ENCODE data around the gene GRHL3. TPM values are rescaled to one million over a fixed set of nuclear protein-coding genes. Genes with fewer than 3 reads are reported as not detected.

GRHL3 gene
- total and polyA plus RNA-seq, 4 donors, result 0.07 to 0.09 (median 0.09) TPM

DNA sequence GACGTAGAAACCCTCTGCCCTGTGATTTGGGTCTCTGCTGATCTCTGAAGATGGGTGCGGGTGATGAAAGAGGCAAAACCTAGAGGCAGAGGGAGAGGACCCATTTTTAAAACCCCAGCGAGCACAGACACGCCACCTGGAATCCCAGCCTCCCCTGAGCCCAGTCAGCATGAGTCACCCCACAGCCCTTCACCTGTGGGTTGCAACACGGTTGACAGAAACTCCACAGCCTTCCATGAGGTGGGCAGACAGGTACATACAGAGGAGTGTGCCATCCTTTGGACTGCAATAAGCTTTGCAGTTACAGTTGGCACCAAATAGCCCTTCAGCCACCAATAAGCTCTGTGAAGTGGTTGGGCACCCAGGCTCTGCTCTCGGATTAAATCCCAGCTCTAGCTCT, 2.1 kb upstream of the GRHL3 start:
- no peak overlapping the region for H3K27ac ChIP-seq (ENCODE audit: low read depth in 1 of 2, low read length in 2 of 2)
- no peak overlapping the region for H3K9ac ChIP-seq (ENCODE audit: low read depth in 1 of 2, low read length in 2 of 2)
- no peak for DNase-seq (ENCODE audit: low spot score)
- 90% methylated on average over 6 of the region's 6 CpGs for WGBS
- H3K27me3 ChIP-seq (ENCODE audit: control insufficient read depth in 4 of 4, insufficient read depth in 4 of 4, low read length in 3 of 4), result no peaks in the 10 kb centered on the region
- peaks cover 3 to 17% (median 9%) of the 10 kb centered on the region in 4 donors for H3K4me1 ChIP-seq (ENCODE audit: control insufficient read depth in 4 of 4, insufficient read depth in 4 of 4, low read length in 3 of 4)
- no peaks in the 10 kb centered on the region for H3K36me3 ChIP-seq (ENCODE audit: control insufficient read depth in 4 of 4, insufficient read depth in 3 of 4, low read depth in 1 of 4, low read length in 3 of 4)
- no peaks in the 10 kb centered on the region for H3K9me3 ChIP-seq (ENCODE audit: control insufficient read depth in 4 of 4, low read length in 3 of 4)
- TF ChIP-seq FOXA1 (IDR thresholded peaks at IDR 0.05) (no peak), ATF3 (IDR thresholded peaks at IDR 0.05) (no peak)
- H3K4me3 ChIP-seq (ENCODE audit: low read depth in 1 of 3, low read length in 3 of 3), result no peak overlapping the region

DNA sequence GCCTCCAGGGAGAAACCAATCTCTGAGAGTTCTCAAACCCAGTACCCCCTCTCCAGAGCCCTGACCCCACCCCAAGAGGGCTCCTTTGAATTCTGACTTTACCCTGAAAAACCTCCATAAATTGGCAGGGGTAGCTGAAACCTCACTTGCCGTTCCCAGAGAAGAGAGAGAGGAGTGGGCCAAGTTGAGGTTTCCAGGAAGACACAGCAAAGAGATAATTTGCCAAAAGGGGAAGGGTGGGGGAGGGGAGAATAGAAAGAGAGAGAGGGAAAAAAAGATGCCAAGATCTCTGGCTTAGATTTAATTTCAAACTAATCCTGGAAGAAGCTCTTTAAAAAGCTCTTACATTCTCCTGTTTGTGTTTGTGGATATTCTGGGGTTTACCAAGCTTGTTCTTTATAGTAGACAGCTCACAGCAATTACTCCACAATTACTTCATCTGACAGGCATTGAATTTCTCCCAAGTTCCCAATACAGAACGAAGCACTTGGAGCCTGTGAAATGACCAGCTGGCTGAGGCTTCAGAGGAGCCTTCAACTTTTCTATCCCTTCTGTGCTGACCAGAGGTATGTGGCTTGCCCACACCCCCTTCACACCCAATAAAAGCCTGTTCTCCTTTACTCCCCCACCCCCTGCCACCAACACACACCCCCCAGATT, 1.1 kb upstream of the GRHL3 start:
- no peaks in the 10 kb centered on the region for H3K36me3 ChIP-seq (ENCODE audit: control insufficient read depth in 4 of 4, insufficient read depth in 3 of 4, low read depth in 1 of 4, low read length in 3 of 4)
- no peaks in the 10 kb centered on the region for H3K27me3 ChIP-seq (ENCODE audit: control insufficient read depth in 4 of 4, insufficient read depth in 4 of 4, low read length in 3 of 4)
- no peak overlapping the region for H3K9ac ChIP-seq (ENCODE audit: low read depth in 1 of 2, low read length in 2 of 2)
- H3K9me3 ChIP-seq (ENCODE audit: control insufficient read depth in 4 of 4, low read length in 3 of 4), result no peaks in the 10 kb centered on the region
- TF ChIP-seq TAF1 (conservative IDR thresholded peaks at IDR 0.05), result no peak
- TF ChIP-seq RXRA (IDR thresholded peaks at IDR 0.05), result no peak
- no peak for TF ChIP-seq EGR1 (IDR thresholded peaks at IDR 0.05; ENCODE audit: low read depth in 2 of 2)
- no peak for TF ChIP-seq YY1 (IDR thresholded peaks at IDR 0.05)
- TF ChIP-seq REST (IDR thresholded peaks at IDR 0.05), result no peak
- TF ChIP-seq HNF4G (IDR thresholded peaks at IDR 0.05), result no peak
- no peak for TF ChIP-seq HNF4A (conservative IDR thresholded peaks at IDR 0.05)
- no peak for TF ChIP-seq NR2F2 (IDR thresholded peaks at IDR 0.05)
- no peak for TF ChIP-seq CTCF (IDR thresholded peaks at IDR 0.05; ENCODE audit: low read depth, low read length, missing input control)
- DNase-seq (ENCODE audit: low spot score), result no peak
- no peak overlapping the region for H3K4me3 ChIP-seq (ENCODE audit: low read depth in 1 of 3, low read length in 3 of 3)
- H3K27ac ChIP-seq (ENCODE audit: low read depth in 1 of 2, low read length in 2 of 2), result no peak overlapping the region
- 73% methylated on average over 2 of the region's 2 CpGs for WGBS
- peaks cover 7 to 24% (median 12%) of the 10 kb centered on the region in 4 donors for H3K4me1 ChIP-seq (ENCODE audit: control insufficient read depth in 4 of 4, insufficient read depth in 4 of 4, low read length in 3 of 4)

GRCh38 chr1:24318615-24319311, 394 bp upstream of the GRHL3 start:
- no peaks in the 10 kb centered on the region for H3K9me3 ChIP-seq (ENCODE audit: control insufficient read depth in 4 of 4, low read length in 3 of 4)
- H3K36me3 ChIP-seq (ENCODE audit: control insufficient read depth in 4 of 4, insufficient read depth in 3 of 4, low read depth in 1 of 4, low read length in 3 of 4), result no peaks in the 10 kb centered on the region
- 67% methylated on average over 5 of the region's 5 CpGs for WGBS
- no peak overlapping the region for H3K27ac ChIP-seq (ENCODE audit: low read depth in 1 of 2, low read length in 2 of 2)
- no peak overlapping the region for H3K4me3 ChIP-seq (ENCODE audit: low read depth in 1 of 3, low read length in 3 of 3)
- H3K9ac ChIP-seq (ENCODE audit: low read depth in 1 of 2, low read length in 2 of 2), result no peak overlapping the region
- peaks cover 7 to 27% (median 12%) of the 10 kb centered on the region in 4 donors for H3K4me1 ChIP-seq (ENCODE audit: control insufficient read depth in 4 of 4, insufficient read depth in 4 of 4, low read length in 3 of 4)
- H3K27me3 ChIP-seq (ENCODE audit: control insufficient read depth in 4 of 4, insufficient read depth in 4 of 4, low read length in 3 of 4), result no peaks in the 10 kb centered on the region
- DNase-seq (ENCODE audit: low spot score), result no peak
- TF ChIP-seq, protein P1, sequence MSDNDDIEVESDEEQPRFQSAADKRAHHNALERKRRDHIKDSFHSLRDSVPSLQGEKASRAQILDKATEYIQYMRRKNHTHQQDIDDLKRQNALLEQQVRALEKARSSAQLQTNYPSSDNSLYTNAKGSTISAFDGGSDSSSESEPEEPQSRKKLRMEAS (IDR thresholded peaks at IDR 0.05), result no peak
